Vagina (tissue), 2 donors: ENCODE measurements around the gene DMD.

Source experiments
- POLR2A ChIP-seq, 2 donors: fragments of 450-650 bp; IDR thresholded peaks; one replicate each; pipeline ENCODE4 v1.6.1; 2017; ENCODE audit warnings: antibody characterized with exemption in 2 of 2, mild to moderate bottlenecking in 2 of 2, moderate library complexity in 2 of 2
- POLR2AphosphoS5 ChIP-seq, 2 donors: sonication (generic); formaldehyde crosslinking; IDR thresholded peaks; one replicate each; pipeline ENCODE4 v1.9.0; 2017; ENCODE audit warnings: antibody characterized with exemption in 2 of 2, mild to moderate bottlenecking in 2 of 2, low read depth in 1 of 2; ENCODE audit not compliant: insufficient read depth in 1 of 2
- TF ChIP-seq, protein P1 (sequence below), 3 experiments: fragments of 450-650 bp in 2 of 3; fragments of 200-600 bp in 1 of 3; sonication (generic) in 1 of 3; IDR thresholded peaks; one replicate each; pipeline ENCODE4 v1.5.1; 2017 to 2019; ENCODE audit warnings: antibody characterized with exemption in 3 of 3, mild to moderate bottlenecking in 2 of 3, moderate library complexity in 2 of 3

DNA sequence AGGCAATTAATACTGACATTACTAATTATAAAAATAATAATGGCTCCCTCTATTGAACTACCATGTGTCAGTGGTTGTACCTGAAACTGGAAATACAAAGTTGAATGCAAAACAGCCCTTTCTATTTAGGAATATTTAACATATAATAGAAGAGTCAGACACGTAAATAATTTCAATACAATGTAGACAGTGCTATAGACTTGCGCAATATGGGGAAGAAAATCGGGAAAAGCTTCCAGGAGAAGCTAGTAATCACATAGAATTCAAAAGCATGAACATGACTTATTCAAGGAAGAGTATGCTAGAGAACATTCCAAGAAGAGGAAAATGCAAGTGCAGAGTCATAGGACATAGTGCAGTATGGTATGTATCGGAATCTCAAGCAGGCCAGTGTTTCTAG is 1730.7 kb downstream of the DMD start:
- TF ChIP-seq, protein P1, sequence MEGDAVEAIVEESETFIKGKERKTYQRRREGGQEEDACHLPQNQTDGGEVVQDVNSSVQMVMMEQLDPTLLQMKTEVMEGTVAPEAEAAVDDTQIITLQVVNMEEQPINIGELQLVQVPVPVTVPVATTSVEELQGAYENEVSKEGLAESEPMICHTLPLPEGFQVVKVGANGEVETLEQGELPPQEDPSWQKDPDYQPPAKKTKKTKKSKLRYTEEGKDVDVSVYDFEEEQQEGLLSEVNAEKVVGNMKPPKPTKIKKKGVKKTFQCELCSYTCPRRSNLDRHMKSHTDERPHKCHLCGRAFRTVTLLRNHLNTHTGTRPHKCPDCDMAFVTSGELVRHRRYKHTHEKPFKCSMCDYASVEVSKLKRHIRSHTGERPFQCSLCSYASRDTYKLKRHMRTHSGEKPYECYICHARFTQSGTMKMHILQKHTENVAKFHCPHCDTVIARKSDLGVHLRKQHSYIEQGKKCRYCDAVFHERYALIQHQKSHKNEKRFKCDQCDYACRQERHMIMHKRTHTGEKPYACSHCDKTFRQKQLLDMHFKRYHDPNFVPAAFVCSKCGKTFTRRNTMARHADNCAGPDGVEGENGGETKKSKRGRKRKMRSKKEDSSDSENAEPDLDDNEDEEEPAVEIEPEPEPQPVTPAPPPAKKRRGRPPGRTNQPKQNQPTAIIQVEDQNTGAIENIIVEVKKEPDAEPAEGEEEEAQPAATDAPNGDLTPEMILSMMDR (IDR thresholded peaks at IDR 0.05), result no peak
- no peak for TF ChIP-seq POLR2A (IDR thresholded peaks at IDR 0.05)
- no peak for TF ChIP-seq POLR2AphosphoS5 (IDR thresholded peaks at IDR 0.05; ENCODE audit: insufficient read depth in 1 of 2, low read depth in 1 of 2)
